ENCODE data around the gene BBX.

GRCh38 chr3:107651782-107652181 is 129.0 kb downstream of the BBX start:
- TF ChIP-seq POLR2A (IDR thresholded peaks at IDR 0.05) (no peak), CTCF (IDR thresholded peaks at IDR 0.05) (no peak)

Data from thyroid gland (tissue), 4 donors.